Aorta (tissue), 5 donors: ENCODE data around the gene MFRP. TPM values are rescaled to one million over a fixed set of nuclear protein-coding genes. Genes with fewer than 3 reads are reported as not detected.

ENCODE experiments used
- ATAC-seq: fragments of 200-7000 bp; cut with Tn5 transposase; one replicate; pipeline ENCODE4 v1.9.1; 2022; ENCODE audit warnings: moderate library complexity; ENCODE audit not compliant: low FRiP score
- DNase-seq, 2 donors: peaks; one replicate each; pipeline ENCODE4 v3.0.0-alpha.2; 2020
- H3K27ac ChIP-seq, 2 donors: one replicate each; pipeline ENCODE4 v1.5.1; 2013; ENCODE audit warnings: low read length in 2 of 2, mild to moderate bottlenecking in 2 of 2, moderate library complexity in 2 of 2, control low read depth in 1 of 2, inconsistent platforms in 1 of 2, low read depth in 1 of 2
- H3K27me3 ChIP-seq, 2 donors: one replicate each; pipeline ENCODE4 v1.6.1; 2013; ENCODE audit warnings: control low read depth in 1 of 2, low read length in 1 of 2, mild to moderate bottlenecking in 1 of 2, moderate library complexity in 1 of 2; ENCODE audit not compliant: insufficient read depth in 2 of 2, control insufficient read depth in 1 of 2
- H3K36me3 ChIP-seq, 2 donors: one replicate each; pipeline ENCODE4 v1.6.1; 2013; ENCODE audit warnings: control low read depth in 1 of 2, low read length in 1 of 2, mild to moderate bottlenecking in 1 of 2; ENCODE audit not compliant: insufficient read depth in 2 of 2, control insufficient read depth in 1 of 2
- H3K4me1 ChIP-seq, 2 donors: one replicate each; pipeline ENCODE4 v1.6.1; 2013; ENCODE audit warnings: low read length in 2 of 2, control low read depth in 1 of 2, mild to moderate bottlenecking in 1 of 2, moderate library complexity in 1 of 2; ENCODE audit not compliant: insufficient read depth in 2 of 2, control insufficient read depth in 1 of 2
- H3K4me3 ChIP-seq, 2 donors: one replicate each; pipeline ENCODE4 v1.5.1; 2013; ENCODE audit warnings: low read length in 2 of 2, control low read depth in 1 of 2, mild to moderate bottlenecking in 1 of 2
- H3K9me3 ChIP-seq: one replicate; pipeline ENCODE4 v1.6.1; 2013; ENCODE audit warnings: mild to moderate bottlenecking, low read length; ENCODE audit not compliant: control insufficient read depth
- WGBS, 2 donors: extraction: QIAGEN DNeasy Blood & Tissue Kit; methylation state at CpG; one replicate each; pipeline ENCODE4 v1.1.7; 2013; 5-methylcytosine and 5-hydroxymethylcytosine counted together
- intact Hi-C, 2 donors: fragments of 100-400 bp; cut with DNase I; formaldehyde crosslinking; loops; one replicate each; pipeline versions ENCODE4 v1.14.2 to v1.15.0; 2022
- polyA plus RNA-seq, 2 donors: library from polyadenylated mRNA; stranded (reverse); fragments of 200-250 nt; gene quantifications; one replicate each; pipeline ENCODE4 v1.2.3, GENCODE V29; 2013
- total RNA-seq, 2 donors: library from RNA; stranded (reverse); fragmentation: NEBNext Ultra II Directional; extraction: Animal tissue kit (Norgen Biotek cat#: 25700); gene quantifications; one replicate each; pipeline ENCODE4 v1.2.1, GENCODE V29; 2021
- donor health status: healthy with polysubstance abuse.
- donor health status: Bipolar disorder and iron deficiency.
- donor health status: DM: no; HTN: no; CAD: no.
- donor health status: DM: no; HTN: no; CAD: no.
- donor health status: DM: yes; HTN: yes; CAD: no.

Gene MFRP
- total and polyA plus RNA-seq, 4 donors, result not detected

DNA sequence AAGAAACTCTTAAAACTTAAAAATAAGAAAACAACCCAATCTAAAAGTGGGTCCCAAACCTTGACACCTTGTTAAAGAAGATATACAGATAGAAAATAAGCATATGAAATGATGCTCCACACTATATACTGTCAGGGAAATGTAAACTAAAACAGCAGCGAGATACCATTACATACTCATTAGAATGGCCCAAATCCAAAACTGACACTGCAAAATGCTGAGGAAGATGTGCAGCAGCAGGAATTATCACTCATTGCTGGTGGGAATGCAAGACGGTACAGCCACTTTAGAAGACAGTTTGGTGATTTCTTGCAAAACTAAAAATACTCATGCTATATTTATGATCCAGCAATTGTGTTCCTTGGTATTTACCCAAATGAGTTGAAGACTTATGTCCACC, 17.2 kb downstream of the MFRP start:
- Histone ChIP-seq H3K27me3 (no peaks in the 10 kb centered on the region), H3K36me3 (no peaks in the 10 kb centered on the region), H3K27ac (no peak overlapping the region), H3K4me3 (no peak overlapping the region), H3K4me1 (no peaks in the 10 kb centered on the region), H3K9me3 (no peaks in the 10 kb centered on the region)
- DNase-seq (no peak), ATAC-seq (no peak)
- 46 to 57% methylated on average over 2 of the region's 2 CpGs for WGBS, 2 donors
- intact Hi-C loops, result no loop called here

DNA sequence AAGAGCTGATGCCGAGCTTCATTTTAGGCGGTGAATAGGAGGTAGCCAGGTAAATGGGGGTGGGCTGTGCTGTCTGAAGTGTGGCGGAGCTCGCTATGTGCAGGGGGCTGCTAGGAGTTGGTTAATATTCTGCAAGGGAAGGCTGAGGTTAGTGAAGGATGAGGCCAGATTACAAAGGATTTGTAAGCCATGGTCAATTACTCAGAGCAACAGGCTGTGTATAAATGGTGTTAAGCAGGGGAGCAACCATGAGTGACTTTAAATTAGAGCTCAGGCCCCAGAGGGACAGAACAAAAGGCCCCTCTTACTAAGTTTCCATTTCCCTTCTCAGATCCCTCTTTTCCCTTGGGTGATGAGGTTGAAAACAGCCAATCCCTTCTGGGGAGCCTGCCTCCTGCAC, 22.3 kb downstream of the MFRP start:
- no peak overlapping the region for H3K27ac ChIP-seq
- no peaks in the 10 kb centered on the region for H3K36me3 ChIP-seq
- WGBS, 2 donors, result 65 to 71% methylated on average over 4 of the region's 4 CpGs
- intact Hi-C loops, result loop anchor here (5.0 kb wide), 2 partner anchors 117 to 127 kb away; partner anchors contain the start of gene CBL (in 1 of the 2)
- no peaks in the 10 kb centered on the region for H3K4me1 ChIP-seq
- no peaks in the 10 kb centered on the region for H3K9me3 ChIP-seq
- no peak overlapping the region for H3K4me3 ChIP-seq
- ATAC-seq (no peak), DNase-seq (no peak)
- no peaks in the 10 kb centered on the region for H3K27me3 ChIP-seq

DNA sequence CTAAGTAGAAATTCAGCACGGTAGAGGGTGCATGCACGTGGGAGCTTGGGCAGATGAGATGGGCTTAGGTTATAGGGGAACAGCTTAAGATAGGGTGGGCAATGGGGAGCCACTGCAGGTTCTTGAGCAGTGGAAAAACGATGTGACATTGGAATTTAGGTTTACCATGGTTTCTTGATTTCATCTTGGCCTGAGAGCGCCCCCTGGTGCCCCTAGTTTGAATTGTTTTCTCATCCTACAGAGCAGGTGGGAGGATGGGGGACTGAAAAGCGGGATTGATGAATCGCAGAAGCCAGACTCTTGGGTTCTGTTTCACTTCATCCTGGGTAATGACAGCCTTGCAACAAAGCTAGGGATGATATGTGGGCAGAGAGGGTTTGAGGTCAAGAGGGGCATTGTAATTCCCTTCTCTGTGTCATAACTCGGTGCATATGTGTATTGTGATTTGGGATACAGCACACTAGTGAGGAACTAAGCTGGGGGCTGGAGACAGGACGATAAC, 22.9 kb downstream of the MFRP start:
- H3K4me3 ChIP-seq, result no peak overlapping the region
- H3K4me1 ChIP-seq, result no peaks in the 10 kb centered on the region
- H3K36me3 ChIP-seq, result no peaks in the 10 kb centered on the region
- intact Hi-C loops, result loop anchor here (2.0 to 5.0 kb wide), 3 partner anchors 39 to 126 kb away; partner anchors contain the start of gene CBL (in 1 of the 2)
- DNase-seq (peak; percentile 75 to 90), ATAC-seq (no peak)
- no peaks in the 10 kb centered on the region for H3K9me3 ChIP-seq
- no peak overlapping the region for H3K27ac ChIP-seq
- no peaks in the 10 kb centered on the region for H3K27me3 ChIP-seq
- 13 to 15% methylated on average over 8 of the region's 8 CpGs for WGBS, 2 donors

DNA sequence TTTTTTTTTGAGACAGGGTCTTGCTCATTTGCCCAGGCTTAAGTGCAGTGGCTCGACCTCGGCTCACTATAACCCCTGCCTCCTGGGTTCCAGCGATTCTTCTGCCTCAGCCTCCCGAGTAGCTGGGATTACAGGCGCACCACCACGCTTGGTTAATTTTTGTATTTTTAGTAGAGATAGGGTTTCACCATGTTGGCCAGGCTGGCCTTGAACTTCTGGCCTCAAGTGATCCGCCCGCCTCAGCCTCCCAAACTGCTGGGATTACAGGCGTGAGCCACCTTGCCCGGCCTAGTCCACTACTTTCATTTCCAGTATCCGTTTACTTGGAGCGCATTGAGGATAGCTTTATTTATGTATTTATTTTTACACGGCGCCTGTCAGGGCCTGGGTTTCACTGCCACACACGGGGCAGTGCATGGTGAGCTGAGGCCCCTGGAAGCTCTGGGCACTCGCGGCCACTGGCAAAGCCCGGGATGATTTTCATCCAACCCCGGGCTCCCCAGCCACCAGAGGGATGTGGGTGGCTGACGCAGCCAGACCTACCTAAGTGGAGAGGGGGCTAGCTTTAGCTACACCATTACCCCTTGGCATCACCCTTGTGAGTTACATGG, 23.5 kb downstream of the MFRP start:
- DNase-seq (no peak), ATAC-seq (no peak)
- H3K4me3 ChIP-seq, result no peak overlapping the region
- no peaks in the 10 kb centered on the region for H3K4me1 ChIP-seq
- H3K9me3 ChIP-seq, result no peaks in the 10 kb centered on the region
- no peaks in the 10 kb centered on the region for H3K36me3 ChIP-seq
- 78 to 81% methylated on average over 18 to 20 of the region's 20 CpGs for WGBS, 2 donors
- intact Hi-C loops, result loop anchor here (2.0 to 5.0 kb wide), 3 partner anchors 38 to 126 kb away; partner anchors contain the start of gene CBL (in 1 of the 2)
- no peaks in the 10 kb centered on the region for H3K27me3 ChIP-seq
- H3K27ac ChIP-seq, result no peak overlapping the region

DNA sequence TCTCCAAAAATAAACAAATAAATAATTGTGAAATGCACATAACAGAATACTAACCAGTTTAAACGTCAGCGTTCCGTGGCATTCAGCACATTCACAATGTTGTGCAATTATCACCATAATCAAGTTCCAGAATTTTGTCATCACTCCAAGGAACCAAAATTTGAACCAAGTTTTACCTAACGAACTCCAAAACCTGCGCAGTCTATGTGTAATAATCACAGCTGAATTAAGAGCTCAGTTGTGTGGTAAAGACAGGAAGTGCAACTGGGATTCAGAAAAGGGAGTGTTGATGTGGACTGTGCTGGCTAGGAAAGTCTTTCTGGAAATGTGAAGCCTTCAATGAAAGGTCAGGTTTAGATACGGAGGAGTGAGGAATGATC, 24.2 kb downstream of the MFRP start:
- intact Hi-C loops, result loop anchor here (2.0 to 5.0 kb wide), 3 partner anchors 38 to 125 kb away; partner anchors contain the start of gene CBL (in 1 of the 2)
- Histone ChIP-seq H3K36me3 (no peaks in the 10 kb centered on the region), H3K4me1 (no peaks in the 10 kb centered on the region), H3K4me3 (no peak overlapping the region), H3K27me3 (no peaks in the 10 kb centered on the region), H3K9me3 (no peaks in the 10 kb centered on the region), H3K27ac (no peak overlapping the region)
- ATAC-seq, result no peak
- WGBS, 2 donors, result 70 to 73% methylated on average over 6 of the region's 6 CpGs
- DNase-seq, result no peak

DNA sequence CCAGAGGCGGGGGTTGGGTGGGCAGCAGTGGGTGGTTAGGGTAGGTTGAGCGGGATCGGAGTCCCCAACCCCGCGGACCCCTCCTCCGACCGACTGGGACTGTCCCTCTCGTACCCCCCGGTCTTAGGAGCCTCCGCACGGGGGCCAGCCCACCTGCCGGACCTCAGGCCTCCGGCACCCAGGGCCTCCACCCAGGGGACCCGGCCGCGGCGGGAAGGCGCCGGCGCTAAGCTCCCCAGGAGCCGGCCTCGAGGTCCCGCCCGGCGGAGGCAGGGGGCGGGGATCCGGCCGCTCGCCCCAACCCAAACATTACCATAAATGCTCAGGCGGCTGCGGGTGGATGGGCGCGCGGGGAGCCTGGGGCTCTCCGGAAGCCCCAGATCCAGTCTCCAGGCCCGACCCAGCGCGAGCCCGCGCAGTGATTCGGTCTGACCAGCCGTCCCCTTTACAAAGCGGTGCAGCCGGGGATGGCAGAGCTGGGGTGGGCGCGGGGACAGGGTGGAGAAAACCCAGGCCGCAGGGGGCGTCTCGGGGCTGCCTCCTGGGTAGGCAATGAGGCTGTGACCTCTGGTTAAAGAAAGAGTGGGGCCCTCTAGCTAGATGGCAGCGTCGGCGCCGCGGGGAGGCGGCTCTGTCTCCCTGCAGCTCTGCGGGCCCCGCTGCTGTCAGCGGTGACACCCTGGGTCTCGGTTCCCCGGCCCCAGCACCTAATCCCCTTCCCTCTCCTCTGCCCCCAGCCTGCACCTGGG, 25.6 kb downstream of the MFRP start:
- intact Hi-C loops, result loop anchor here (5.0 kb wide), 2 partner anchors 114 to 124 kb away; partner anchors contain the start of gene CBL (in 1 of the 2)
- Histone ChIP-seq H3K27me3 (no peaks in the 10 kb centered on the region), H3K9me3 (no peaks in the 10 kb centered on the region), H3K4me3 (peak overlapping the region; percentile 16 to 35), H3K36me3 (no peaks in the 10 kb centered on the region), H3K4me1 (no peaks in the 10 kb centered on the region), H3K27ac (peak overlapping the region; percentile 79 to 97)
- ATAC-seq (peak; percentile 74), DNase-seq (peak; percentile 80 to 92)
- 1% methylated on average over 56 to 60 of the region's 60 CpGs for WGBS, 2 donors

DNA sequence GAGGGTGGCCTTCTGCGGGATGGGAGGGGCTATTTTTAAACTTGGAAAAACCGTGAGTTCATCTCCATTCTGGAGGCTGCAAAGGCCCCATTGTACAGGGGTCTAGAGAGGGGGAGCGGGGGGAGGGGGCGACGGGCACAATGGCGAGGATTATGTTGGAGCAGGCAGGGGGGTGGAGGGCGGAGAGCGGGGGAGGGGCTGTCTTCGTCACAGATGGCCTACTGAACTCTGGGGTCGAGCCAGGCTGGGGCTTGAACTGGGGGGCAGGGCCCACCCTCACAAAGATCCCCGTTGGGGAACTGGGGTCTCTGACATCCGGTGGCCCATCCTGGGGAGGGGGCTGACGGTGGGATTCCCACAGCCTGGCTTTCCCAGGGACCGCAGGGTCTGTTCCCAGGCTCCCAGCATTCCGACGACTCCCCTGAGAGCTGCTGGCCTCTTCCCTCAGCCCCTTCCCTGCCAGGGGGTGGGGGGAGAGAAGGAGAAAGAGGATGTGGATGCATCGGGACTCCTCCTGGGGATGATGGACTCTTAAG, 26.2 kb downstream of the MFRP start:
- H3K9me3 ChIP-seq, result no peaks in the 10 kb centered on the region
- ATAC-seq (no peak), DNase-seq (no peak)
- intact Hi-C loops, result loop anchor here (5.0 kb wide), 2 partner anchors 113 to 123 kb away; partner anchors contain the start of gene CBL (in 1 of the 2)
- no peaks in the 10 kb centered on the region for H3K27me3 ChIP-seq
- no peaks in the 10 kb centered on the region for H3K4me1 ChIP-seq
- 10 to 15% methylated on average over 17 of the region's 17 CpGs for WGBS, 2 donors
- peak overlapping the region; percentile 79 to 97 for H3K27ac ChIP-seq
- peak overlapping the region; percentile 16 to 35 for H3K4me3 ChIP-seq
- H3K36me3 ChIP-seq, result no peaks in the 10 kb centered on the region

DNA sequence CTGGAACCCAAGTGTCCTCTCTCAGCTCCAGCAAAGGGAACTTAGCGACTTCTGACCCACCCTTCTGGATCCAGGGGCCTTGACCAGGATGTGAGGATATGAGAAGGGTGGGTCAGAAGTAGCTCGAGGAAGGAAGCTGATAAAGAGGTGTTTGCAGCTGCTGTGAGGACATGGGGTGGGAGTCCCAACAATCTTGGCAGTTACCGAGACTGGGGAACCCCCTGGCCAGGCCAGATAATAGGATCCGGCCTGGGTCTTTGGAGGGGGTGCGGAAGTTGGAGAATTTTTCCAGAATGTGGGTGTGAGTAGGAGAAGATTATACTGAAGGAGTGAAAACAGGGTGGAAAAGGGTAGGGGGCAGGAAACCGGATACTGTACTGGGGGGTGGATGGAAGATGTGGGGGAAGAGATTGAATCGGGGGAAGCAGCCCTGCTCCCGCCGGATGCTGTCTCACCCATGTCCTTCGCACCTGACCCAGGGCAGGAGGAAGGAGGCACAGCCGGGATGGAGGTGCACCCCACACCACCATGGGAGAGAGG, 26.7 kb downstream of the MFRP start:
- peaks cover 0 to 1% of the 10 kb centered on the region in 2 donors for H3K36me3 ChIP-seq
- H3K9me3 ChIP-seq, result no peaks in the 10 kb centered on the region
- peak overlapping the region; percentile 63 to 97 for H3K27ac ChIP-seq
- ATAC-seq (no peak), DNase-seq (no peak)
- H3K27me3 ChIP-seq, result no peaks in the 10 kb centered on the region
- WGBS, 2 donors, result 48 to 58% methylated on average over 11 of the region's 11 CpGs
- no peaks in the 10 kb centered on the region for H3K4me1 ChIP-seq
- no peak overlapping the region for H3K4me3 ChIP-seq
- intact Hi-C loops, result loop anchor here (5.0 kb wide), 2 partner anchors 112 to 122 kb away; partner anchors contain the start of gene CBL (in 1 of the 2)
